Activated gamma-delta T cell (primary cell): Measurements from ENCODE around the gene SP2.
"Not testable (repeated sequence)": the region's sequence is repeated elsewhere in the genome, so short reads cannot be mapped to it uniquely, and the experiment has no call there.

Experiments
- DNase-seq: peaks from one replicate; lab custom pipeline; 2025; lab: John Stamatoyannopoulos, UW

SP2 gene

DNA sequence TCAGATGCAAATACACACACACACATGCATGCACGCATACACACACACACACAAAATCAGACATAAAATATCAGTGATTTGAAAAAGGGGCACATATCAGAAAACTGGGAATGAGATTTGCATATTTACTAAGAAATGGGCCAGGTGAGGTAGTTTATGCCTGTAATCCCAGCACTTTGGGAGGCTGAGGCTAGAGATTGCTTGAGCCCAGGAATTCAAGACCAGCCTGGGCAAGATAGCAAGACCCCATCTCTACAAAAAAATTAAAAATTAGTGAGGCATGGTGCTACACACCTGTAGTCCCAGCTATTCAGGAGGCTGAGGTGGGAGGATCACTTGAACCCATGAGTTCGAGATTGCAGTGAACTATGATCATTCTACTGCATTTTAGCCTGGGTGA lies 23.0 kb downstream of the SP2 start:
- no peak for DNase-seq

DNA sequence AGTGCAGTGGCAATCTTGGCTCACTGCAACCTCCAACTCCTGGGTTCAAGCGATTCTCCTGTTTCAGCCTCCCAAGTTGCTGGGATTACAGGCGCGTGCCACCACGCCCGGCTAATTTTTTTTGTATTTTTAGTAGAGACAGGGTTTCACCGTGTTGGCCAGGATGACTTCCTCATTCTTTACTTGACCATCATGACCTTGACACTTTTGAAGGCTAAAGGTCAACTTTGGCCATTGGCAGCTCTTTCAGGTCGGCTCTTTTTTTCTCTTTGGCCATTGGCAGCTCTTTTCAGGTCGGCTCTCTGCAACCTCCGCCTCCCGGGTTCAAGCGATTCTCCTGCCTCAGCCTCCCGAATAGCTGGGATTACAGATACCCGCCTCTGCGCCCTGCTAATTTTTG lies 23.9 kb downstream of the SP2 start:
- not testable (repeated sequence) for DNase-seq

DNA sequence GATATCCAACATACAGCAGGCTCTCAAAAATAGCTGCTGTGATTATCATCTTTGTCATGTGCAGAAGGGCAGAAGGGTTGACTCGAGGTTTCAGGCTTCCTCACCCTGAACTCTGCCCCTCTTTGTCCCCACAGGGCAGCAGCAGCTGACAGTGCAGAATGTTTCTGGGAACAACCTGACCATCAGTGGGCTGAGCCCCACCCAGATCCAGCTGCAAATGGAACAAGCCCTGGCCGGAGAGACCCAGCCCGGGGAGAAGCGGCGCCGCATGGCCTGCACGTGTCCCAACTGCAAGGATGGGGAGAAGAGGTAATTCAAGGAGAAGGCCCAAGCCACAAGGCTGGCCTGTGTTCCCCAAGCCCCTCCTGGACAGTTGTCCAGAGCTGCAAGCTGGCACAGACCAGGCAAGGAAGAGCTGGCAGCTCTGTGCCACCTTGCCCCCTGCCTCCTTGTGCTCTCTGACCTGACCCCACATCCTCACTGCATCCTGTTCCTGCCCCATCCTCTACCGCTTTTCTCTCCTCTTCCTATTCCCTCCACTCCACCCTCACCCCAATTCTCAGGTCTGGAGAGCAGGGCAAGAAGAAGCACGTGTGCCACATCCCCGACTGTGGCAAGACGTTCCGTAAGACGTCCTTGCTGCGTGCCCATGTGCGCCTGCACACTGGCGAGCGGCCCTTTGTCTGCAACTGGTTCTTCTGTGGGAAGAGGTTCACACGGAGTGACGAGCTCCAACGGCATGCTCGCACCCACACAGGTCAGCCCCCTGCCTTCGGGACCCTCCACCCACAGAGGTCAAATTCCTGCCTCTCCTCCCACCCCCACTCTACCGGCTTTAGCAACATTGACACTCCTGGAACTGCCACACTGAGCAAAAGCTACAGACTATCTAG lies 29.0 kb downstream of the SP2 start:
- no peak for DNase-seq

DNA sequence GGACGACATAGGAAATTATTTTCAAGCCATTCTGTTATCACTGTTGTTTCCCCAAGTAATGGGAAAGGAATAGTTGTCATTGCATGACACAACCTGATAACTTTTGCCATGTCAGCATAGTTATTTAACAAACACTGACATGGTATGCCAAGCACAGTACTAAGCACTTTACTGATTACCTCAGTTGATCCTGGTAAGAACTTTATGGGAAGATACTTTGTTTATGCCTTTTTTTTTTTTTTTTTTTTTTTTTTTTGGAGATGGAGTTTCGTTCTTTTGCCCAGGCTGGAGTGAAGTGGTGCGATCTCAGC lies 29.6 kb downstream of the SP2 start:
- DNase-seq: no peak

DNA sequence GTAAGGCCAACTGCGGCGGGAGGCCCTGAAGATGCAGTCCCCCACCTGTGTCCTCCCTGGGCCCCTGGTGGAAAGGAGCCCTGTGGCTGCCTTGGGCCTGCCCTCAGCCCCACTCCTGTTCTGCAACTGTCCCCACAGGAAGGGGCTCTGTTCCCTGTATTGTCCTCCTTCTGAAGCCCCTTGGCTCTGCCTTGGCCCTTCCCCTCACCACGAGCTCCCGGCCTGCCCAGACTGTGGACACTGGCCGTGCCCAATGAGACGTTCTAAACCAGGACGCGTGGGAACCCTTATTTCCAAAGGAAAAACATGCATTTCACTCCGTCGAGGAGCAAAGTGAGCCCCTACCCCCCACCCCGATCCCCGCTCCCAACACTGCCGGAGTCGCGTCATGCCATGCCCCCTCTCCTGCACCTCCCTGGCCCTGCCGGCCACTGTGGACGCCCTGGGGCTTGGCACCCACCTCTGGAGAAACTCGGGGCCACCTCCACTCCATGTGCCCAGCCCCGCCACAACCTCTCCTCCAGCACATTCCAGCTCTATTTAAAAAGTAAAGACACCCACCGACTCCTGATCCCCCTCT lies 31.9 kb downstream of the SP2 start:
- no peak for DNase-seq

DNA sequence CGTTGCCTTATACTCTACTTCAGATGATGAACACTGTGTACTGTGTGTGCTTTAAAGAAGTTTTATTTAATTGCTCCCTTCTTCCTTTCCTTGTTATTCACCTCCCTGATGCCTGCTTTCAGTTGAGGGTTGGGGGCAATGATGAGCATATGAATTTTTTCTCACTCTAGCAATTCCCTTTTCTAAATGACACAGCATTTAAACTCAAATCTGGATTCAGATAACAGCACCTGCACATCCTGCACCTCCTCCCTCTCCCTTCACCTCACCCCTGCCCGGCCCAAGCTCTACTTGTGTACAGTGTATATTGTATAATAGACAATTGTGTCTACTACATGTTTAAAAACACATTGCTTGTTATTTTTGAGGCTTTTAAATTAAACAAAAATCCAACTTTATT lies 32.4 kb downstream of the SP2 start:
- DNase-seq: no peak

DNA sequence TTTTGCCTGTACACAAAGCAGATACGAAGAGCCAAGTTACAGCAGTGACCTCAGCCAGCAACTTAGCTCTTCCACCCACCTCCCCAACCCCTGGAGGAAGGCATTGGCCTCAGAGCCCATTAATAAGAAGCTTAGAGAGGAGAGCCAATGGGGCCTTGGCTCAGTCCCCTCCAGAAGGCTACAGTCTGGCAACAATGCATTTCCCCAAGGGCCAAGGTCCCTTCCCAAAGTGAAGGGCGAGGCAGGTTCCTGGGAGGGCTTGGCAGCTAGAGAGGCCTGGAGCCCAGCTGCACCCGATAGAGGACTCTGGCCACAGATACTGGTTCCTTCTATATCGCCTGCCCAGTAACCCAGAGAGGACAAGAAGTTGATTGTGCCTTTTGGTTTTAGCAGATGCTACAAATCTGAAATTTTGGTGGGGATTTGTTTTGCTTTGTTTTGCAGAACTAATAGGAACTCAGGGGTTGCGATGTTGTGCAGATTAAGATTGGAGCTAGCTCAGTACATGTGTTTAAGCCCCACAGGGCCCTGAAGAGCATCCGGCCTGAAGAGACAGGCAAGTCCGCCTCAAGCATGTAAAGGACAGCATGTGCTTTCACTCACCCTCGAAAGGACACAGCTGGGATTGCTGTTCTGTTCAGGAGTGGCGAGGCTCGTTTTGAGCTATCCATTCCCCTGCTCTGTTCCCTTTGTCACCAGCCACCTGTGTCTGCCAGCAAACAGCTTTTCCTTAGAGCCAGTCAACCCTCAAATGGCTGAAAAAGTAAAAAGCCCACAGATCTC lies 33.4 kb downstream of the SP2 start:
- DNase-seq: no peak

DNA sequence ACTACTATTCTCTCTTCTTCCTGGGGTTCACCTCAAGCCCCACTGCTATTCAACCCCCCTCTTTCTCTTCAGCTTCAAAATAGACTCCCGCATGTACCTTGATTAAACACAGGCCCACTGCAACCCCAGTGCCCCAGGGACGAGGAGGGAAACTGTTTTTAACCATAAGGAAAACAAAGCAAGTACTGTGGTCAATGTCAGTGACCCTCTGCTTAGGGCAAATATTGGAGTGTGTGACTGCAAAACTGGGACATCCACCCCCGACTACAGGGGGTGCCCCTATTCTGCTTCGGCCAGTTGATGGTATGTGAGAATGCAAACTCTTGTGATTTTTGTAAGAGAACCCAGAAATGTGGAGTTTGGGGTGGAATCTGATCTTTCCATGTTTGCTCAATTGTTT lies 35.8 kb downstream of the SP2 start:
- DNase-seq: no peak

DNA sequence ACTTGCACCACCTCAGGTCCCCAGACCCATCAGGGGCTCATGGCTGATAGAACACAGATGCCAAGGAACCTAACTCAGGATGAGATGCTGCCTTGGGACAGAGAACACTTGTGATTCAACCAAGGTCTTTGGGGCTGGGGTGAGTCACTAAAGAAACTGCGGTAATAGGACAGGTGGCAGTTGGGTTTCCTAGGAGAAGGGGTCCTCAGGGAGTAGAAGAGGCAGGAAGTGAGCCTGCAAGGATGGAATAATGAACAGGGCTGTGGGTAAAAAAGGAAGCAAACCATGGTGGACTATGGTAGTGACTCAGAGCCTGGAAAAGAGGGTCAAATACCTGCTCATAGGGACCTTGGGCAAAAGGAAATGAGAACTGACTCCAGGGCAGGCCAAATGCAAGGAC lies 38.8 kb downstream of the SP2 start:
- DNase-seq: no peak

DNA sequence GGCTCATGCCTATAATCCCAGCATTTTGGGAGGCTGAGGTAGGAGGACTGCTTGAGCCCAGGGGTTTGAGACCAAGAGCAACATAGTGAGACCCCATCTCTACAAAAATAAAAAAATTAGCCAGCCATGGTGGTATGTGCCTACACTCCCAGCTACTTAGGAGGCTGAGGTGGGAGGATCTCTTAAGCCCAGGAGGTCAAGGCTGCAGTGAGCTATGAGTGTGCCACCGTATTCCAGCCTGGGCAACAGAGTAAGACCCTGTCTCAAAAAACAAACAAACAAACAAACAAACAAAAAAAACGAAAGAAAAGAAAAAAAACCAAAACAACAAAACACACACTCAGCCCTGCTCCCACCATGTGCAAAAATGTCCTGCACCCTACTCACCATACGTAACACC lies 39.4 kb downstream of the SP2 start:
- DNase-seq: not testable (repeated sequence)

DNA sequence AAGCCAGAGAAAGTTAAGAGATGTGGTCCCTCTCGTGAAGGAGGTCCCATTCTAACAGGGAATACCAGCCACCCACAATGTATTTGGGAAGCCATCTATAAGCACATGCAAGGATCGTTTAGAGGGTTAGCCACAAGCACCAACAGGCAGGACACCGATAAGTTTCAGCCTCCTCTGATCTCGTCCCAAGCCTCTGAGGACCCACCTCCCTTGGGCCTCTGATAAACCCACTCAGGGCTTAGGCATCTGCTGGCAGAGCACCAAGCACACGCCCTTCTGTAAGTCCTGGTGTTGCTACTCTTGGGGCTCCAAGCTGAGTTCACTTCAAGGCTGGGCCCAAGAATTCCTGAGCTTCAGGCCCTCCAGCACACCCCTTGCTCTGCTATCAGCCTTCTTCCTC lies 39.9 kb downstream of the SP2 start:
- DNase-seq: no peak

DNA sequence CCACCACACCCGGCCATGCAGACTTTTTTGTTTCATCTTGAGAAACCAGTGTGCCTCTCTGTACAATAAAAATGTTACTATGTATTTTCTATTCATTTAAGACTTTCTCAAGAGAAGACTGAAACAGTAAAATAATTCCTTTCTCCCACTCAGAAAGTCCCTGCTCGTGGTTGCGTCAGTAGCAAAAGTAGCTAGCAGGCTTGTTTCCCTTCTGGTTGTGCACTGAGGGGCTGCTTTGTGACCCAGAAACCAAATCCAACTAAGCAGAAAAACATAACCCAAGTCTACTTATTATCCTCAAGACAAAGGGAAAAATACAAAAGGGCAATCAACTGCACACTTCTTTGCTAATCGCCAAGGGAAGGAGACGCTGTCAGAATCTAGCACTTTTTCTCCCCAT lies 41.9 kb downstream of the SP2 start:
- no peak for DNase-seq

DNA sequence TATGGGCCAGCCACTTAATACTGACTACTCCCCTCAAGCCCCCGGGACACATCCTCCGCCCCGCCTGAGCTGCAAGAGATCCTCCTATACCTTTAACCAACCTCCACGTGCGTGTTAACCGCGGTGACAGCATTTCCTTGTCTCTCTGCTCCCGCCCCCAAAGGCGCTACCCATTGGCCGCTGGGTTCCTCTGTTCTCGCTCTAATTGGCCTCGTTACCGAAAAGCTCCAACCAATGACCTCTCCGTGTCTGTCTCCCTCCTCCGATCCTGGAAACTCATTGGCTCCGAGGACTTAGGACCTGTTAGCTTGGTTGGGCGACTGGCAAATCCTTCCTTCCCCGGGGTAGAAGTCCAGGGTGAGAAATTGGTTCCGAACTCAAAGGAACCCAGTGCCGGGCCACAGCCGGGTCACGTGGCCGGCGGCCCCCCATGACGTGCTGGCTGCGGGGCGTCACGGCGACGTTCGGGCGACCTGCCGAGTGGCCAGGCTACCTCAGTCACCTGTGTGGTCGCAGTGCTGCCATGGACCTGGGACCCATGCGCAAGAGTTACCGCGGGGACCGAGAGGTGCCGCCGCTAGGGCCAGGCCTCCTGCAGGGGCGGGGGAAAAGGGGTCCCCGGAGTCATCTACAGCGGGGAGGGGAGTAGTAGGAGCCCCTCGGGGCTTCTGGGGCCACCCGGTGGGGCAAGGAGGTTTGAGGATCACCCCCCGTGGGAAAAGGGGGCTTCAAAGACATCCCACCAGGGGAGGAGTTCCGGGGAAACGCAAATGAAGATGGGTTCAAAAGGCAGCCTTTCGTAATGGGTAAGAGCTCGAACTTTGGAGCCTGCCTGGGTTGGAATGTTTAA lies 45.4 kb downstream of the SP2 start, which contains the start of gene PNPO:
Gene PNPO (plus strand): TSS at position 326 of the 850 bp plus-strand sequence. CDS start 105 bp downstream, at position 431.
- DNase-seq: peak; percentile 59

DNA sequence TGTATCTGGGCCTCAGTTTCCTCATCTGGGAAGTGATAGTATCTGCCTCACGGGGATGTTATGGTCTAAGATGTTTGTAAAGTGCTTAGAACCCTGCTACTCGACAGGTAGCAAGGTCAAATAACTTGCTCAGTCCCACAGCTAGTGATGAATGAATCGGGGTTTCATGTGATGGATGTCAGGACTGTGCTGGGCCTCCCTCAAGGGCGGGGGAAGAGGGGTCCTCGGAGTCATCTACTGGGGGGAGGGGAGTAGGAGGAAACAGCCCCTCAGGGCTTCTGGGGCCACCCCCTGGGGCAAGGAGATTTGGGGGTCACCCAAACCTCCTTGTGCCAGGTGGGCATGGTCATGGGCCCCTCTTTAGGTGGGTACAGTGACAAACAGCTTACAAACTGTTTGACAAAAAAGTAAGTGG lies 46.1 kb downstream of the SP2 start:
- no peak for DNase-seq

DNA sequence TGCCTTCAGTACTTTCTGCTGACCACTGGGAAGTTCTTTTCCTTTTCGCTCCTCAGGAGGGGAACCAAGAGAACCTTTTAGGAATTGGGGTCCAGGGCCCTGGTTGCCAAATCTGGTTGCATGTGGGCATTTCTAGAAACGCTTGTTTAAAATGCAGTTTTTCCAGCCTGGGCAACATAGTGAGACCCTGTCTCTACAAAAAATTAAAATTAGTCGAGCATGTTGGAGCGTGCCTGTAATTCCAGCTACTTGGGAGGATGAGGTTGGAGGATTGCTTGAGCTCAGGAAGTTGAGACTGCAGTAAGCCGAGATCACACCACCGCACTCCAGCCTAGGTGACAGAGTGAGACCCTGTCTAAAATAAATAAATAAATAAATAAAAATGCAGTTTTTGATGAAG lies 46.5 kb downstream of the SP2 start:
- DNase-seq: no peak

DNA sequence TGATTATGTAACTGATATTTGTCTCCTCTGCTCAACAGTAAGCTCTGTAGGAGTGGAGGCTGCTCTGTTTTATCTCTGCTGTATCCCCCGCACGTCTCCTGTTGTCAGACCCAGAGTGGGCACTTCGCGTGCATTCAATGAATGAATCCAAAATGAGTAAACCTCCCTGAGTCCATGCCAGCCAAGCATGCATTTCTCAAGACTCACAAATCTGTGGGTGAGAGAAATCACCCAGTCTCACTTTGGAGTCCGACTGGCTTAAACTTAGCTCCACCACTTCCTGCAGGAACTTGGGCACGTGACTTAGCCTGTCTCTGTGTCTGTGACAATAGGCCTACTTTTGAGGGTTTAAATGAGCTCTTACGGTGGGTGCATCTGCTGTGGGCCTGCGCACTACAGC lies 49.0 kb downstream of the SP2 start:
- no peak for DNase-seq

DNA sequence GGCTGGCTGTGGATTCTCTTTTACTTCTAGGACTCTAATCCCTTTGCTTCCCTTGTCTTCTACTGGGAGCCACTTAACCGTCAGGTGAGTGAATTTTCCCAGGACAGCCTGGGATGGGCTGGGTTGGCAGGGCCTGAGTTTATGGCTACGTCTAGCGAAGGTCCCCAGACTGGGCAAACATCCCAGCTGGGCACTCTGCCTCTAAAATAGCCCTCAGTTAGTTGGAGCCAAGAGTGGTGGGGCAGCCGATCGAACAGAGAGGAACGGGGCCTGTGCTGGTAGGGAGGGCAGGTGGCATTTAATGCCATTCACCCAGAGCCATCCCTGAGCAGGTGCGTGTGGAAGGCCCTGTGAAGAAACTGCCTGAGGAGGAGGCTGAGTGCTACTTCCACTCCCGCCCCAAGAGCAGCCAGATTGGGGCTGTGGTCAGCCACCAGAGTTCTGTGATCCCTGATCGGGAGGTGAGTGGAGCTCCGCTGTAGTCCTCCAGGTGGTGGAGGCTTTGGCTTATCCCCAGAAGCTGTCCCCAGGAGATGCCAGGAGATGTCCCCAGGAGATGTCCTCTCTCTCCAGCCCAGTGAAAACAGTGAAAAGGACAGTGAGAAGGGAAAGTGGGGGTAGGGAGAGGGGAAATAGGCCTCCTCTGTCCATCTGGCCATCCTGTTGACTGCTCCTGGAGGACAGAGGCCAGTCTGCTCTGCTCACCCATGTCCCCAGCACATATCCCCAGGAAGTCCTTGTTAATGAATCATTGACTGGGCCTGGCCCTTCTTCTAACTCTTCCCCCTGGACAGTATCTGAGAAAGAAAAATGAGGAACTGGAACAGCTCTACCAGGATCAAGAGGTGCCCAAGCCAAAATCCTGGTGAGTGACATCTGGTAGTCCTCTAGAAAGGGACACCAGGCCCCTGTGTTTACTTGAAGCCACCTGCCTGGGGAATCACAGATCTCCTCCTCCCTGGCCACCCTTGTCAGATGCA lies 49.8 kb downstream of the SP2 start:
- DNase-seq: no peak

DNA sequence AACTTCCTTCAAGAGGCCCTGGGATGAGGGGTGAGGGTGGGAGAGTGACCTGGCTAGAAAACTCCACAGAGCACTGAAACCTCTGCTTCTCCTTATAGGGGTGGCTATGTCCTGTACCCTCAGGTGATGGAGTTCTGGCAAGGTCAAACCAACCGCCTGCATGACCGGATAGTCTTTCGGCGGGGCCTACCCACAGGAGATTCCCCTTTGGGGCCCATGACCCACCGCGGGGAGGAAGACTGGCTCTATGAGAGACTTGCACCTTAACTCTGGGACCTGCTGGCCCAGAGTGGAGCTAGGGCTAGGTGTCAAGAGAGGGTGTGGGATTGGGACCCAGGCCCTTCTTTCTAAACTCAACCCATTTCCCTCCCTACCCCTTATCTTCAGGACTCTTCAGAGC lies 50.5 kb downstream of the SP2 start:
- DNase-seq: no peak

DNA sequence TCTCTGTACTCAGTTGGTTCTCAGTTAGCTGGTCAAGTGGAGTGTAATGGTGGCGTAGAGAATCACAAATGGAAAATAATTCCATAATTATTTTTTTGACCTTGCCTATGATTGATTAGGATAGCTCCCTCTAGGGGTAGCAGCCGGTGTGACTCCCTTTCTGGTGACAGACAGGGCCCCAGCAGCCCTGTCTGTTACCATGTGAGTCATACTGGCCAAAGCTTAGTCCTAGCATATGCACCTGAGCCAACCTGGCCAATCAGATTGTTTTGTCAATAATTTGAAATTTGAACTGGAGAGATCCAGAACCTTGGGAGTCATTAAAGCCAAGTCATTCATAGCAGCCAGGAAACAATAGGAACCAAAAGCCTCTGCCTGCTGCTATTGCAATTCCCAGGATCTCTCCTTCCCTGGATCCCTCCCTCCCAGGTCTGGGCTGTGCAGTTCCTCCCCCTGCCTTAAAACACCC lies 50.9 kb downstream of the SP2 start:
- DNase-seq: no peak

DNA sequence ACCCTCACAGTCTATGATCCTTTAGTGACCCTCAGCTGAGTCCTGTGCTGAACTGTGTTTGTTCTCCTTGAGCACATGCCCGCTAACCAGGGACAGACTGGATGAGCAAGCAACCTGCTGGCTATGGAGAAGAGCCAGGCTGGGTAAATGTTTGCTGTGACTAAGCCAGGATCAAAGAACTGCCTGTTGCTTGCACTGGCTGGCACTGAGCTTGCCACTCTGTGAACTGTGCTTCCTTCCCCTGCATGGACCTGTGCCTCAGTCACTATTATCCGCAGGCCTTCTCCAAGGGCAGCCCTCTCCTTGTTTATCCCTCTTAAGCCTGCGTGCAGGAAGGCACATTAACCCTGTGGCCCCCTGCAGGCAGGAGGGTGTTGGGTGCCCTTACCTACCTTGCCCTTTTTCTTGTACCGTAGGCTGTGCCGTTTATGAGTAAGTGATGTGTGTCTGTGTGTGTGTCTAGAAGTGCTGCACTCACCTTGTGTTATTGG lies 52.7 kb downstream of the SP2 start:
- DNase-seq: no peak
